Skeletal muscle tissue (tissue), 4 donors: ENCODE results near the gene STEAP1. TPM values are rescaled to one million over a fixed set of nuclear protein-coding genes. Genes with fewer than 3 reads are reported as not detected.

Experiments
- H3K27ac ChIP-seq: one replicate; pipeline ENCODE4 v1.7.0; 2013; ENCODE audit warnings: mild to moderate bottlenecking, low read depth, low read length, inconsistent platforms
- H3K27me3 ChIP-seq, 3 donors: one replicate each; pipeline ENCODE4 v1.7.0; 2013; ENCODE audit warnings: low read length in 3 of 3; ENCODE audit not compliant: control insufficient read depth in 3 of 3, insufficient read depth in 3 of 3
- H3K36me3 ChIP-seq, 3 donors: one replicate each; pipeline ENCODE4 v1.7.0; 2013; ENCODE audit warnings: low read length in 3 of 3; ENCODE audit not compliant: control insufficient read depth in 3 of 3, insufficient read depth in 3 of 3
- H3K4me1 ChIP-seq, 3 donors: one replicate each; pipeline ENCODE4 v1.7.0; 2013; ENCODE audit warnings: low read length in 3 of 3, mild to moderate bottlenecking in 3 of 3; ENCODE audit not compliant: control insufficient read depth in 3 of 3, insufficient read depth in 3 of 3
- H3K4me3 ChIP-seq, 3 donors: one replicate each; pipeline ENCODE4 v1.7.0; 2013; ENCODE audit warnings: low read length in 3 of 3
- H3K9ac ChIP-seq, 3 donors: one replicate each; pipeline ENCODE4 v1.7.0; 2013; ENCODE audit warnings: low read length in 3 of 3, mild to moderate bottlenecking in 3 of 3, moderate library complexity in 2 of 3, low read depth in 1 of 3
- H3K9me3 ChIP-seq, 3 donors: one replicate each; pipeline ENCODE4 v1.7.0; 2013; ENCODE audit warnings: low read length in 3 of 3; ENCODE audit not compliant: control insufficient read depth in 3 of 3
- total RNA-seq: library from RNA; depleted of rRNA; stranded (reverse); fragments of >200 nt; gene quantifications from one replicate; pipeline ENCODE4 v1.2.3, GENCODE V29; 2014
- donor health status: Osteomylitis.

STEAP1 gene
- total RNA-seq, 1 donor from 2014 or later: 5.7 TPM

GRCh38 chr7:90187507-90188050 is 33.3 kb downstream of the STEAP1 start:
- Histone ChIP-seq H3K27ac (no peak overlapping the region), H3K4me3 (no peak overlapping the region), H3K36me3 (no peaks in the 10 kb centered on the region), H3K4me1 (no peaks in the 10 kb centered on the region), H3K9ac (no peak overlapping the region), H3K27me3 (no peaks in the 10 kb centered on the region), H3K9me3 (no peaks in the 10 kb centered on the region)

- Histone ChIP-seq H3K27ac (no peak overlapping the region), H3K9ac (no peak overlapping the region), H3K36me3 (no peaks in the 10 kb centered on the region), H3K27me3 (no peaks in the 10 kb centered on the region), H3K9me3 (no peaks in the 10 kb centered on the region), H3K4me3 (no peak overlapping the region), H3K4me1 (no peaks in the 10 kb centered on the region)
These were observed 34.0 kb downstream of the STEAP1 start for GRCh38 chr7:90188281-90188680.

DNA sequence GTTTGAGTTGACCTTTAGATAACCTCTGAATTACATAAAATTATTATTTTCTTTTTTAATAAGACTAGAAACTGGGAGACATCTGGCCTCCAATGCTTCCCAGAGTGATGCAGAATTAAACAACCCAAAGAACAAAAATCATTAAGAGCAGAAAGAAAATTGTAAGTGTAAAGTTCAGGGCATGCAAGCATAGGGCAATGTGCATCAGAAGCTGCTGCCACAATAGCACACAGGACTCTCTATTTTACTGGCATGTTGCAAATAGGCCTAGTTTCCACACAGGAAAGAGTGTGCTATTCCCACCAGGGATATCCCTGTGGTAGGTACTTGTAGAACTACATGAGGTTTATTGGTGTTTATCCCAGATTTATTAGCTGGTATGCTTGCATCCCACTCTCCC is 36.7 kb downstream of the STEAP1 start:
- Histone ChIP-seq H3K4me1 (no peaks in the 10 kb centered on the region), H3K4me3 (no peak overlapping the region)

DNA sequence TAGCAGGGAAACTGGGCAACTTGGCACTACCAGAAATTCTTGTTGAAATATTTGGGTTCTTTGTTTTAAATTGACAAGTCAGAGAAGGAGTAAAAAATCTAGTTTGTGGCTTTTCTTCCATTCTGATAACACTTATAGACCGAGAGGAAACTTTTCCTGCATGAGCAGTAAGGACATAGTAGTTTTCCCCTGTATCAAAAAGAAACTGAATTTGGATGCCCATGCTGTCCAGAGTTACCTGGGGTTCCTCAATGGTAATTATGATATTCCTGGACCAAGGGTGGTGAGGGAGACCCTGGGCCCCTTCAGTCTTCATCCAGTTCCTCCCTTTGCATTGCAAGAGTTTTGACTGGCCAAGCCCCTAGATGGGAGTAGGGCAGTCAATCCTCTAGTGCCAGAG is 37.4 kb downstream of the STEAP1 start:
- Histone ChIP-seq H3K4me1 (no peaks in the 10 kb centered on the region), H3K27ac (no peak overlapping the region), H3K27me3 (no peaks in the 10 kb centered on the region)

More for the DNA sequence above, 36.7 kb downstream of the STEAP1 start:
- Histone ChIP-seq H3K9me3 (no peaks in the 10 kb centered on the region), H3K9ac (no peak overlapping the region), H3K36me3 (no peaks in the 10 kb centered on the region), H3K27ac (no peak overlapping the region), H3K27me3 (no peaks in the 10 kb centered on the region)

GRCh38 chr7:90192876-90193750 is 38.8 kb downstream of the STEAP1 start:
- no peaks in the 10 kb centered on the region for H3K9me3 ChIP-seq
- H3K36me3 ChIP-seq: no peaks in the 10 kb centered on the region
- H3K27me3 ChIP-seq: no peaks in the 10 kb centered on the region
- H3K4me1 ChIP-seq: no peaks in the 10 kb centered on the region
- no peak overlapping the region for H3K27ac ChIP-seq
- H3K9ac ChIP-seq: no peak overlapping the region
- H3K4me3 ChIP-seq: no peak overlapping the region

More for the DNA sequence above, 37.4 kb downstream of the STEAP1 start:
- no peaks in the 10 kb centered on the region for H3K36me3 ChIP-seq
- H3K9ac ChIP-seq: no peak overlapping the region
- no peaks in the 10 kb centered on the region for H3K9me3 ChIP-seq
- no peak overlapping the region for H3K4me3 ChIP-seq

DNA sequence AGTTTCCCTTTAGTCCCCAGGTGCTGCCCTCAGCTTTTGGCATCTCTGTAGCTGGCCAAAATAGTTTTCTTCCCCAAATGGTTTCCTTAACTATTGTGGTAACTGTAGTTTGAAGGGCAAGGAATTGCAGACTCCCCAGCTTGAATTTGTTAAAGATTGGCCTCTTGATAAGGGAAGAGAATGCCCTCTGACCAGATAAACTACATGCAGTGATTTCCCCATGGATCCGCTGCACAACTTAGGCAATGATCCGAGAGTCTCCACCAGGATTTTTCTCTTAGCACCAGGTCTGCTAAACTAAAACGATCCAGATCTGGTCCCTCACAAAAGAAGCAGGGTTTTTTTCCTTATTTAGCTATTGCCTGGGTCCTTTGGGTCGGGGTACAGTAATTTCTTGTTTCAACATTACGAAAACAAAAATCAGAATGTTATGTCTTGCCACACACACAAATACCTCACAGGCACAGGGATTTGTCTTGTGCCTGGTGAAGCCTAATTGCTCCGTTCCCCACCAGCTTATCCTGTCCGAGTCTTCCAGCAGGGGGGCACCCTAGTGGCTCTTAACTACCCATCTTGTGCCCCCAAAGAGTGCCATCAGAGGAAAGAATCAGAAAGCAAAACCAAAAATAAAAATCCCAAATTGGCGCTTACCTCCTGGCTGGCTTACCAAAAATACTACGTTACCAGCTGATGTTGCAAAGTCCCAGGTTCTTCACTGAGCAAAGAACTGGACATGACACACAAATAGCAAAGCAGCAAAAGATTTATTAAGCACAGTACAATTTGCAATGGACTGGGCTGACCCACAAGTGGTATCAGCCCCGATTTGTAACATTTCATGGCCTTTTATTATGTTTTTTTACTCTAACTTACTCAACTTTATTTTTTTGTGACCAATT is 40.9 kb downstream of the STEAP1 start:
- no peaks in the 10 kb centered on the region for H3K4me1 ChIP-seq
- no peaks in the 10 kb centered on the region for H3K9me3 ChIP-seq
- no peak overlapping the region for H3K9ac ChIP-seq
- no peaks in the 10 kb centered on the region for H3K27me3 ChIP-seq
- H3K27ac ChIP-seq: no peak overlapping the region
- no peaks in the 10 kb centered on the region for H3K36me3 ChIP-seq
- H3K4me3 ChIP-seq: no peak overlapping the region

DNA sequence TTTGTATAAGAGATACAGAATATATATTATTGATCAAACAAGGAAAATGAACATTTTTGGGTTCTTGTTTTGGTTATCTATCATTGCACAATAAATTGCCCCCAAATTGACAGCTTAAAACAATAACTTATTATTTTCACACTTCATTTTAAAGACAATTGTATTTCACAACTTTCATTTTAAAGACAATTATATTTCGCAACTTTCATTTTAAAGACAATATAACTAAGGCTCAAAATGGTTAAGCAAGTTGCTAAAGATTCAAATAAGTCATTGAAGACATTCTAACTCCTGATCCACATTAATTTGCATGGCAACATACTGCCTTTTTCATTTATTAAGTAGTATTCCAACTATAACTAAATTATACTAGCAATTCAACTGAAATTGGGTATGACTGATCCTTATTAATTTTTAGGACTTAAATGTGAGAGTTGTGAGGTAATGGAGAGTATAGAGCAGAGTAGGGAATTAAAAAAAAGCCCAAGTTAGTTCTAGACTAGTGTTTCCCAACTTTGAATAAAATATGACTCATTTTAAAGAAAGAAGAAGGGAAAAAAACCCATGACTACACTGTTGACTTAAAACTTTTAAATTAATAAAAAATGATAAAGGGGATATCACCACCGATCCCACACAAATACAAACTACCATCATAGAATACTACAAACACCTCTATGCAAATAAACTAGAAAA is 47.4 kb downstream of the STEAP1 start:
- Histone ChIP-seq H3K27me3 (no peaks in the 10 kb centered on the region), H3K9me3 (no peaks in the 10 kb centered on the region), H3K36me3 (no peaks in the 10 kb centered on the region), H3K4me1 (no peaks in the 10 kb centered on the region), H3K27ac (no peak overlapping the region), H3K9ac (no peak overlapping the region), H3K4me3 (no peak overlapping the region)

DNA sequence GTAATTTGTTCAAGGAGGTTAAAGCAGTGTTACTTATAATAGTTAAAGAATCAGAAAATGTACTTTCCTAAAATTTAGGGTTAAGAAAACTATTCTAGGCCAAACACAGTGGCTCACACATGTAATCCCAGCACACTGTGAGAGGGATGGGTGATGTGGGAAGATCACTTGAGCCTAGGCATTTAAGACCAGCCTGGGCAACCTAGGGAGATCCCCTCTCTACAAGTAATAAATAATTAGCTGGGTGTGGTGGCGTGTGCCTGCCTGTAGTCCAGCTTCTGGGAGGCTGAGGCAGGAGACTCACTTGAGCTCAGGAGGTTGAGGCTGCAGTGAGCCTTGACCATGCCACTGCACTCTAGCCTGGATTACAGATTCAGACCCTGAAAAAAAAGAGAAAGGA is 53.7 kb downstream of the STEAP1 start:
- no peak overlapping the region for H3K9ac ChIP-seq
- H3K9me3 ChIP-seq: no peaks in the 10 kb centered on the region
- H3K4me3 ChIP-seq: no peak overlapping the region
- H3K27ac ChIP-seq: no peak overlapping the region
- H3K4me1 ChIP-seq: peaks cover 3 to 8% (median 8%) of the 10 kb centered on the region in 3 donors
- H3K27me3 ChIP-seq: no peaks in the 10 kb centered on the region
- no peaks in the 10 kb centered on the region for H3K36me3 ChIP-seq

GRCh38 chr7:90209776-90210175 is 55.5 kb downstream of the STEAP1 start:
- no peak overlapping the region for H3K27ac ChIP-seq
- no peaks in the 10 kb centered on the region for H3K9me3 ChIP-seq
- no peaks in the 10 kb centered on the region for H3K36me3 ChIP-seq
- H3K9ac ChIP-seq: no peak overlapping the region
- H3K27me3 ChIP-seq: no peaks in the 10 kb centered on the region
- peaks cover 3 to 8% (median 8%) of the 10 kb centered on the region in 3 donors for H3K4me1 ChIP-seq
- H3K4me3 ChIP-seq: no peak overlapping the region
